NCI-H2029 (cell line): ENCODE results near the gene PKMYT1.
A peak's percentile ranks its signal among the peaks of the same experiment; 100 is the strongest.

Experiments
- DNase-seq: peaks from one replicate; lab custom pipeline; 2025; lab: John Stamatoyannopoulos, UW

Gene PKMYT1

GRCh38 chr16:2980227-2981176, at the start of gene PKMYT1:
PKMYT1 (minus strand) TSS chr16:2980446; CDS start chr16:2979657, 789 bp downstream.
- DNase-seq = peak; percentile 76

- DNase-seq = no peak
Observed at GRCh38 chr16:3029491-3030221, 49.4 kb upstream of the PKMYT1 start.

- no peak for DNase-seq
Observed at GRCh38 chr16:3028716-3029319, 48.6 kb upstream of the PKMYT1 start.

- peak; percentile 80 for DNase-seq
Observed at GRCh38 chr16:3027983-3028715, 47.9 kb upstream of the PKMYT1 start.

GRCh38 chr16:3027489-3027795, 47.2 kb upstream of the PKMYT1 start:
- no peak for DNase-seq

GRCh38 chr16:3026609-3027488, 46.6 kb upstream of the PKMYT1 start:
- DNase-seq = no peak

- no peak for DNase-seq
Observed at GRCh38 chr16:3026003-3026378, 45.7 kb upstream of the PKMYT1 start.

- no peak for DNase-seq
Observed at GRCh38 chr16:3025032-3026002, 45.1 kb upstream of the PKMYT1 start.

GRCh38 chr16:3023669-3024478, 43.6 kb upstream of the PKMYT1 start, which contains the start of the genes HCFC1R1 and THOC6:
HCFC1R1 (minus strand) TSS chr16:3023942; CDS start chr16:3023941, 1 bp downstream.
THOC6 (plus strand) TSS chr16:3024035; CDS start chr16:3024327, 292 bp downstream.
- DNase-seq = peak; percentile 95

GRCh38 chr16:3023415-3023668, 43.1 kb upstream of the PKMYT1 start:
- no peak for DNase-seq

- DNase-seq = no peak
Observed at GRCh38 chr16:3022684-3023414, 42.6 kb upstream of the PKMYT1 start.

- no peak for DNase-seq
Observed at GRCh38 chr16:3022208-3022683, 42.0 kb upstream of the PKMYT1 start.

GRCh38 chr16:3021449-3022207, 41.4 kb upstream of the PKMYT1 start:
- DNase-seq = no peak

GRCh38 chr16:3020604-3021448, 40.6 kb upstream of the PKMYT1 start:
- DNase-seq = no peak

GRCh38 chr16:3020247-3020603, 40.0 kb upstream of the PKMYT1 start, which contains the start of gene TNFRSF12A:
TNFRSF12A (plus strand) TSS chr16:3020368; CDS start chr16:3020398, 30 bp downstream.
- peak; percentile 38 for DNase-seq

GRCh38 chr16:3019594-3020246, 39.5 kb upstream of the PKMYT1 start:
- DNase-seq = no peak
